Large intestine (tissue), 3 donors: Measurements from ENCODE around the gene ZNF317. TPM values are rescaled to one million over a fixed set of nuclear protein-coding genes. Genes with fewer than 3 reads are reported as not detected.
A peak's percentile ranks its signal among the peaks of the same experiment; 100 is the strongest.
"Not testable (repeated sequence)": the region's sequence is repeated elsewhere in the genome, so short reads cannot be mapped to it uniquely, and the experiment has no call there.

Experiments
- DNase-seq, 2 donors: peaks; one replicate each; pipeline versions ENCODE4 v3.0.0 to v3.0.0-alpha.2; 2013
- H3K27ac ChIP-seq: one replicate; pipeline ENCODE4 v1.5.1; 2013; ENCODE audit warnings: low read length
- H3K27me3 ChIP-seq: 2 replicates; pipeline ENCODE4 v1.6.1; 2013; ENCODE audit warnings: low read length; ENCODE audit not compliant: control insufficient read depth, insufficient read depth
- H3K36me3 ChIP-seq: 2 replicates; pipeline ENCODE4 v1.6.1; 2013; ENCODE audit warnings: low read length; ENCODE audit not compliant: control insufficient read depth, insufficient read depth
- H3K4me1 ChIP-seq: one replicate; pipeline ENCODE4 v1.6.1; 2013; ENCODE audit warnings: low read length; ENCODE audit not compliant: control insufficient read depth, insufficient read depth
- H3K4me3 ChIP-seq: one replicate; pipeline ENCODE4 v1.5.1; 2013; ENCODE audit warnings: low read length
- H3K9me3 ChIP-seq: one replicate; pipeline ENCODE4 v1.6.1; 2013; ENCODE audit warnings: mild to moderate bottlenecking, low read depth, low read length, moderate library complexity; ENCODE audit not compliant: control insufficient read depth
- WGBS: methylation state at CpG from one replicate; pipeline ENCODE4 v1.1.5; 2013; ENCODE audit warnings: low lambda C conversion rate; ENCODE audit not compliant: insufficient coverage; 5-methylcytosine and 5-hydroxymethylcytosine counted together
- polyA plus RNA-seq: library from polyadenylated mRNA; unstranded; fragments of 120-200 nt; gene quantifications from one replicate; pipeline ENCODE4 v1.2.1, GENCODE V29; 2013

Gene ZNF317
- polyA plus RNA-seq, 1 donor: 34.3 TPM

DNA sequence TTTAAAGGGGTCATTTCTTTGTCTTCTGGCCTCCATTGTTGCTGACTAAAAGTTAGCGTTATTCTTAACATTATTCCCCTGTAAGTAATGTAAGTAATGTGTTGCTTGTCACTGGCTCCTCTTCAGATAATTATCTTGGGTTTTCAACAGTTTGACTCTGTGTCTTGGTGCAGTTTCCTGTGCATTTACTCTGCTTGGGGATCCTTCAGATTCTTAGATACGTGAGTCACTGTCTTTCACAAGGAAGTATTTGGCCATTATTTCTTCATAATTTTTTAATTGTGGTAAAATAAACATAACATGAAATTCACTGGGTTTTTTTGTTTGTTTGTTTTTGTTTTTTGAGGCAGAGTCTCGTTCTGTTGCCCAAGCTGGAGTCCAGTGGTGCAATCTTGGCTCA lies 25.1 kb downstream of the ZNF317 start:
- H3K4me3 ChIP-seq: no peak overlapping the region
- no peaks in the 10 kb centered on the region for H3K27me3 ChIP-seq

GRCh38 chr19:9166846-9167245 lies 26.6 kb downstream of the ZNF317 start:
- H3K27ac ChIP-seq: no peak overlapping the region
- DNase-seq: no peak
- H3K36me3 ChIP-seq: peaks cover 28% of the 10 kb centered on the region
- no peak overlapping the region for H3K4me3 ChIP-seq
- peaks cover 17% of the 10 kb centered on the region for H3K9me3 ChIP-seq
- H3K4me1 ChIP-seq: no peaks in the 10 kb centered on the region
- H3K27me3 ChIP-seq: no peaks in the 10 kb centered on the region
- WGBS: no CpG with 5 or more reads among the region's 4 CpGs

More for the DNA sequence above, 25.1 kb downstream of the ZNF317 start:
- Histone ChIP-seq H3K4me1 (no peaks in the 10 kb centered on the region), H3K27ac (no peak overlapping the region), H3K36me3 (peaks cover 44% of the 10 kb centered on the region), H3K9me3 (peaks cover 33% of the 10 kb centered on the region)
- WGBS: no CpG with 5 or more reads among the region's 3 CpGs
- DNase-seq: no peak

- Histone ChIP-seq H3K27ac (no peak overlapping the region), H3K4me3 (no peak overlapping the region), H3K9me3 (peaks cover 3% of the 10 kb centered on the region), H3K27me3 (no peaks in the 10 kb centered on the region), H3K36me3 (peaks cover 4% of the 10 kb centered on the region), H3K4me1 (no peaks in the 10 kb centered on the region)
- 100% methylated on average over 1 of the region's 6 CpGs for WGBS
- DNase-seq: no peak
These were observed 31.3 kb downstream of the ZNF317 start for GRCh38 chr19:9171393-9171991.

DNA sequence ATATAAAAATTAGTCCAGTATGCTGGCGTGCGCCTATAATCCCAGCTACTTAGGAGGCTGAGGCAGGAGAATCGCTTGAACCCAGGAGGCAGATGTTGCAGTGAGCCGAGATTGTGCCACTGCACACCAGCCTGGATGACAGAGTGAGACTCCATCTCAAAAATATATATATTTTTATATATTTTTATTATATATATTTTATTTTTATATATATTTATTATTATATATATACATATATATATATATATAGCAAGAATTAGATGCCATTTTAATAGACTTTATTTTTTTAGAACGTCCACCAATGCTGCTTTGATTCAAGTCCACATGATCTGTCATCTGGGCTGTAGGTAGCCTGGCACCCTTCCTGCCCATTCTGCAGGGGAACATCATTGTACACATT lies 35.1 kb downstream of the ZNF317 start:
- H3K27ac ChIP-seq: no peak overlapping the region
- WGBS: no CpG with 5 or more reads among the region's 5 CpGs
- no peaks in the 10 kb centered on the region for H3K36me3 ChIP-seq
- no peak for DNase-seq
- H3K9me3 ChIP-seq: no peaks in the 10 kb centered on the region
- no peaks in the 10 kb centered on the region for H3K27me3 ChIP-seq
- H3K4me1 ChIP-seq: no peaks in the 10 kb centered on the region
- H3K4me3 ChIP-seq: no peak overlapping the region

GRCh38 chr19:9178901-9179300 lies 38.7 kb downstream of the ZNF317 start, which contains the start of gene OR7D2:
OR7D2 (plus strand) TSS chr19:9178979; CDS start chr19:9185782, 6,803 bp downstream.
- peaks cover 2% of the 10 kb centered on the region for H3K9me3 ChIP-seq
- H3K4me1 ChIP-seq: no peaks in the 10 kb centered on the region
- H3K4me3 ChIP-seq: no peak within 1 kb of the TSS
- no CpG with 5 or more reads among the region's 4 CpGs for WGBS
- H3K27ac ChIP-seq: no peak within 1 kb of the TSS
- H3K36me3 ChIP-seq: no peaks in the 10 kb centered on the region
- no peak for DNase-seq
- no peaks in the 10 kb centered on the region for H3K27me3 ChIP-seq

- Histone ChIP-seq H3K9me3 (peaks cover 2% of the 10 kb centered on the region), H3K27me3 (no peaks in the 10 kb centered on the region)
- WGBS: 86% methylated on average over 4 of the region's 17 CpGs
These were observed 42.8 kb downstream of the ZNF317 start for GRCh38 chr19:9183000-9183399.

DNA sequence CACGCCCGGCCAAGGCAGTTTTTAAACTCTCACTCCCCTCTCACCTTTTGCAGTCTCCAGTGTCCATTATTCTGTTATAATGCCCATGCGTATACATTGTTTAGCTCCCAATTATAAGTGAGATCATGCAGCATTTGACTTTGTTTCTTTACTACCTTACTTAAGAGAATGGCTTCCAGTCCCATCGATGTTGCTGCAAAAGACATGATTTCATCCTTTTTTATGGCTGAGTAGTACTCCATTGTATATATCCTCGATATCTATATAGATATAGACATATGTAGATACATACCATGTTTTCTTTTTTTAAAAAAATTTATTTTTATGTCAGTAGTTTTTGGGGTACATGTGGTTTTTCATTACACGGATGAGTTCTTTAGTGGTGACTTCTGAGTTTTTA lies 47.0 kb downstream of the ZNF317 start:
- no peak overlapping the region for H3K4me3 ChIP-seq

More at GRCh38 chr19:9183000-9183399, 42.8 kb downstream of the ZNF317 start:
- Histone ChIP-seq H3K36me3 (no peaks in the 10 kb centered on the region), H3K4me3 (no peak overlapping the region), H3K4me1 (no peaks in the 10 kb centered on the region), H3K27ac (no peak overlapping the region)
- no peak for DNase-seq

DNA sequence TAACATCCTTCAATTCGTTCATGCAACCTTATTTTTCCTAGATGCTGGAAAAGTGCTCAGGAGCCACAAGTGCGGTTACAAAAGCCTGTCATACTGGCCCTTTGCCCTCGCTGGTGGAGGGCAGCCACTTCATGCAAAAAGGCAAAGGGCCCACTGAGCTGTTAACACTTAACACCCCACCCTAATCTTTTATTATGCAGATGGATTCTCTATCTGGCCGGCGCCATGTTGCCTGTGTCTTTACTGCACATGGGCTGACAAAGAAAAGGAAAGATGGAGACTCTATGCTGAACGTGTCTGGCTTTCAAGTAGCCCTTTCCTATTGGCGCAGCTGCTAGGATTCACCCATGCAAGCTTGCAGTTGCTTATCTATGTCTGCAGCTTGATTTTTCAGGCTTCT lies 49.3 kb downstream of the ZNF317 start:
- no peak for DNase-seq
- no peaks in the 10 kb centered on the region for H3K4me1 ChIP-seq
- H3K9me3 ChIP-seq: no peaks in the 10 kb centered on the region
- H3K36me3 ChIP-seq: no peaks in the 10 kb centered on the region
- H3K27ac ChIP-seq: no peak overlapping the region
- no peak overlapping the region for H3K4me3 ChIP-seq
- WGBS: no CpG with 5 or more reads among the region's 7 CpGs
- H3K27me3 ChIP-seq: no peaks in the 10 kb centered on the region

More for the DNA sequence above, 47.0 kb downstream of the ZNF317 start:
- no peaks in the 10 kb centered on the region for H3K4me1 ChIP-seq
- H3K27ac ChIP-seq: no peak overlapping the region
- no peak for DNase-seq
- no peaks in the 10 kb centered on the region for H3K36me3 ChIP-seq
- peaks cover 2% of the 10 kb centered on the region for H3K9me3 ChIP-seq
- no peaks in the 10 kb centered on the region for H3K27me3 ChIP-seq
- 89% methylated on average over 5 of the region's 6 CpGs for WGBS

GRCh38 chr19:9198044-9198443 lies 57.8 kb downstream of the ZNF317 start:
- H3K27ac ChIP-seq, DNase-seq, H3K27me3 ChIP-seq, H3K36me3 ChIP-seq, H3K4me3 ChIP-seq, H3K4me1 ChIP-seq, H3K9me3 ChIP-seq: not testable (repeated sequence)
- no CpG with 5 or more reads among the region's 2 CpGs for WGBS

- Histone ChIP-seq H3K36me3 (no peaks in the 10 kb centered on the region), H3K27me3 (no peaks in the 10 kb centered on the region), H3K4me1 (no peaks in the 10 kb centered on the region), H3K27ac (no peak overlapping the region), H3K9me3 (no peaks in the 10 kb centered on the region), H3K4me3 (no peak overlapping the region)
- no CpG with 5 or more reads among the region's 13 CpGs for WGBS
- peak; percentile 21 to 29 for DNase-seq
These were observed 65.4 kb downstream of the ZNF317 start for GRCh38 chr19:9205501-9206113.
